CD14-positive monocyte (primary cell): ENCODE measurements around the gene KRT35. TPM values are rescaled to one million over a fixed set of nuclear protein-coding genes. Genes with fewer than 3 reads are reported as not detected.

ENCODE experiments used
- DNase-seq, 3 donors: peaks; one replicate each; pipeline ENCODE4 v3.0.0-alpha.2; 2011 to 2022
- H2AFZ ChIP-seq: 2 replicates; pipeline ENCODE4 v1.6.0; 2012; ENCODE audit warnings: mild to moderate bottlenecking, low read depth, low read length, inconsistent platforms; ENCODE audit not compliant: insufficient read depth, poor library complexity, severe bottlenecking
- H3K27ac ChIP-seq, 2 donors: 1 replicate in 1 of 2; 2 replicates in 1 of 2; pipeline ENCODE4 v1.5.1; 2012 to 2013; ENCODE audit warnings: low read length in 2 of 2, control low read depth in 1 of 2, inconsistent platforms in 1 of 2, low read depth in 1 of 2, mild to moderate bottlenecking in 1 of 2
- H3K27me3 ChIP-seq, 2 donors: one replicate each; pipeline versions ENCODE4 v1.6.0 to v1.6.1; 2011 to 2013; ENCODE audit warnings: low read length in 2 of 2; ENCODE audit not compliant: control insufficient read depth in 2 of 2, insufficient read depth in 2 of 2
- H3K36me3 ChIP-seq, 2 donors: replicated peaks in 1 of 2; 1 replicate in 1 of 2; 2 replicates in 1 of 2; pipeline versions ENCODE4 v1.5.1 to v1.6.1; 2012 to 2013; ENCODE audit warnings: low read length in 2 of 2, control low read depth in 1 of 2, inconsistent platforms in 1 of 2, mild to moderate bottlenecking in 1 of 2; ENCODE audit not compliant: insufficient read depth in 2 of 2, control insufficient read depth in 1 of 2
- H3K4me1 ChIP-seq, 2 donors: 1 replicate in 1 of 2; 2 replicates in 1 of 2; pipeline versions ENCODE4 v1.5.1 to v1.6.1; 2012 to 2013; ENCODE audit warnings: low read length in 2 of 2, control low read depth in 1 of 2, inconsistent platforms in 1 of 2, mild to moderate bottlenecking in 1 of 2, moderate library complexity in 1 of 2; ENCODE audit not compliant: insufficient read depth in 2 of 2, control insufficient read depth in 1 of 2
- H3K4me2 ChIP-seq: replicated peaks from 2 replicates; pipeline ENCODE3; 2012; ENCODE audit warnings: low read length, moderate library complexity, mild to moderate bottlenecking; ENCODE audit not compliant: poor library complexity, severe bottlenecking; ENCODE audit errors: extremely low read depth
- H3K4me3 ChIP-seq, 3 experiments: fragments of 200-600 bp in 1 of 3; sonication (generic) in 1 of 3; replicated peaks in 1 of 3; 1 replicate in 2 of 3; 2 replicates in 1 of 3; pipeline ENCODE4 v1.5.1; 2011 to 2013; ENCODE audit warnings: low read length in 3 of 3, mild to moderate bottlenecking in 3 of 3, control low read depth in 2 of 3, low read depth in 2 of 3, inconsistent platforms in 1 of 3, moderate library complexity in 1 of 3
- H3K79me2 ChIP-seq: 2 replicates; pipeline ENCODE4 v1.6.0; 2012; ENCODE audit warnings: mild to moderate bottlenecking, control low read depth, inconsistent platforms, low read length, moderate library complexity; ENCODE audit not compliant: insufficient read depth
- H3K9ac ChIP-seq: 2 replicates; pipeline ENCODE4 v1.6.0; 2017; ENCODE audit warnings: low read length, mild to moderate bottlenecking; ENCODE audit not compliant: insufficient read depth, poor library complexity, severe bottlenecking
- H3K9me3 ChIP-seq, 2 donors: replicated peaks in 1 of 2; 1 replicate in 1 of 2; 2 replicates in 1 of 2; pipeline versions ENCODE4 v1.5.1 to v1.6.1; 2012 to 2013; ENCODE audit warnings: low read length in 2 of 2, control low read depth in 1 of 2; ENCODE audit not compliant: control insufficient read depth in 1 of 2, insufficient read depth in 1 of 2
- H4K20me1 ChIP-seq: 2 replicates; pipeline ENCODE4 v1.6.0; 2012; ENCODE audit warnings: mild to moderate bottlenecking, low read length, control low read depth, moderate library complexity; ENCODE audit not compliant: insufficient read depth
- H3K27ac Mint-ChIP-seq, 7 donors: one replicate each; pipeline ENCODE4 v1.8.0; 2020; ENCODE audit warnings: mild to moderate bottlenecking in 7 of 7, mixed read lengths in 7 of 7, moderate library complexity in 6 of 7, inconsistent platforms in 2 of 7
- H3K27me3 Mint-ChIP-seq, 3 donors: one replicate each; pipeline ENCODE4 v1.8.0; 2021 to 2022; ENCODE audit warnings: low read depth in 3 of 3, mild to moderate bottlenecking in 3 of 3, mixed read lengths in 3 of 3, moderate library complexity in 3 of 3, inconsistent platforms in 1 of 3
- H3K36me3 Mint-ChIP-seq, 2 donors: one replicate each; pipeline ENCODE4 v1.8.0; 2020; ENCODE audit warnings: mixed read lengths in 2 of 2, inconsistent platforms in 1 of 2, mild to moderate bottlenecking in 1 of 2
- H3K4me1 Mint-ChIP-seq: one replicate; pipeline ENCODE4 v1.8.0; 2020; ENCODE audit warnings: mild to moderate bottlenecking, mixed read lengths
- H3K4me3 Mint-ChIP-seq, 2 donors: one replicate each; pipeline ENCODE4 v1.8.0; 2020; ENCODE audit warnings: mild to moderate bottlenecking in 2 of 2, mixed read lengths in 2 of 2, moderate library complexity in 1 of 2
- H3K9me3 Mint-ChIP-seq, 7 donors: one replicate each; pipeline ENCODE4 v1.8.0; 2020 to 2022; ENCODE audit warnings: mixed read lengths in 7 of 7, mild to moderate bottlenecking in 6 of 7, moderate library complexity in 6 of 7, inconsistent platforms in 2 of 7
- WGBS: methylation state at CpG from one replicate; pipeline ENCODE4 v1.1.5; 2013; ENCODE audit warnings: missing lambda C conversion rate; ENCODE audit not compliant: insufficient coverage; 5-methylcytosine and 5-hydroxymethylcytosine counted together
- intact Hi-C, 2 donors: fragments of 100-400 bp; cut with micrococcal nuclease; formaldehyde crosslinking; loops; one replicate each; pipeline versions ENCODE4 v1.15.0 to v1.15.1; 2023
- polyA minus RNA-seq: library from RNA; depleted of rRNA, polyadenylated mRNA; stranded (reverse); fragments of >200 nt; gene quantifications from 2 replicates; pipeline ENCODE4 v1.2.3, GENCODE V29; 2012
- polyA plus RNA-seq, 3 donors: library from polyadenylated mRNA; depleted of rRNA in 1 of 3; unstranded in 2 of 3; stranded (reverse) in 1 of 3; fragments of 300-500 nt in 2 of 3; fragments of >200 nt in 1 of 3; fragmentation: Illumina TruSeq in 2 of 3; gene quantifications; 1 replicate in 2 of 3; 2 replicates in 1 of 3; pipeline ENCODE4 v1.2.3, GENCODE V29; 2012 to 2021
- total RNA-seq, 12 experiments: library from RNA in 1 of 12; stranded (reverse) in 1 of 12; fragments of 120-200 nt in 1 of 12; gene quantifications; one replicate each; pipeline ENCODE4 v1.2.4 and lab custom pipeline; 2013 to 2026; ENCODE audit warnings: mixed read lengths in 6 of 12, inconsistent platforms in 1 of 12
- TF ChIP-seq, protein P1 (sequence below): fragments of 200-600 bp; IDR thresholded peaks from one replicate; pipeline ENCODE4 v1.8.0; 2022; ENCODE audit warnings: antibody characterized with exemption, mild to moderate bottlenecking

Gene KRT35
- not detected for total RNA-seq (2013)
- polyA plus RNA-seq (not detected), polyA minus RNA-seq (not detected in 2 replicates), total RNA-seq (lab: John Stamatoyannopoulos, UW) (0 to 0.35 (median 0.03) reads per million in 11 experiments)

DNA sequence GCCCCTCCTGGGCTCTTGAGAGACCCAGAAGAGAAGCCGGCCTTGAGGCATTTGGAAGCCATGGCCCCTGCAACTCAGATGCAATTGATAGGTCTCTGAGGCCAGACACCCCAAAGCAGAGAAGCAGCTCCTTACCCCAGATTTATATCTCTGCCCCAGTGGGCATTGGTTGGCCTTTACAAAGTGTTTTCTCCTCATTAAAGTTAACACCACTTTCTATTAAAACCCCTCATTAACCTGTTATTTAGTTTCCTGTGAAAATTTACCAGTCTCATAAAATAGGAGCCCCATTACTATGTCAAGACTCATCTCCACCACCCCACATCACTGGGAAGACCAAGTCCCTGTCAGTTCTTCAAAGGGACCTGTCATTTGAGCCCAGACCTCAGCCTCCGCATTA is at the start of gene KRT35:
Gene KRT35 (minus strand): TSS at position 116 of the 400 bp plus-strand sequence. CDS start 54 bp downstream, at position 62.
- Histone ChIP-seq H3K79me2 (no peaks in the 10 kb centered on the region), H3K4me3 (no peak within 1 kb of the TSS), H3K36me3 (no peaks in the 10 kb centered on the region), H4K20me1 (no peaks in the 10 kb centered on the region), H3K9ac (no peak within 1 kb of the TSS), H3K9me3 (no peaks in the 10 kb centered on the region), H3K4me1 (peaks cover 9 to 10% of the 10 kb centered on the region in 2 donors), H3K27ac (no peak within 1 kb of the TSS), H3K4me2 (no peak within 1 kb of the TSS), H2AFZ (no peak within 1 kb of the TSS), H3K27me3 (no peaks in the 10 kb centered on the region)
- H3K4me1 Mint-ChIP-seq = peaks cover 10% of the 10 kb centered on the region
- WGBS = 100% methylated on average over 1 of the region's 2 CpGs
- H3K4me3 Mint-ChIP-seq = no peak within 1 kb of the TSS
- H3K27ac Mint-ChIP-seq = peak within 1 kb of the TSS in 3 of 7 donors; percentile 23 to 89 (median 32)
- no peaks in the 10 kb centered on the region for H3K9me3 Mint-ChIP-seq
- no peak for DNase-seq
- no peaks in the 10 kb centered on the region for H3K36me3 Mint-ChIP-seq
- TF ChIP-seq, protein P1, sequence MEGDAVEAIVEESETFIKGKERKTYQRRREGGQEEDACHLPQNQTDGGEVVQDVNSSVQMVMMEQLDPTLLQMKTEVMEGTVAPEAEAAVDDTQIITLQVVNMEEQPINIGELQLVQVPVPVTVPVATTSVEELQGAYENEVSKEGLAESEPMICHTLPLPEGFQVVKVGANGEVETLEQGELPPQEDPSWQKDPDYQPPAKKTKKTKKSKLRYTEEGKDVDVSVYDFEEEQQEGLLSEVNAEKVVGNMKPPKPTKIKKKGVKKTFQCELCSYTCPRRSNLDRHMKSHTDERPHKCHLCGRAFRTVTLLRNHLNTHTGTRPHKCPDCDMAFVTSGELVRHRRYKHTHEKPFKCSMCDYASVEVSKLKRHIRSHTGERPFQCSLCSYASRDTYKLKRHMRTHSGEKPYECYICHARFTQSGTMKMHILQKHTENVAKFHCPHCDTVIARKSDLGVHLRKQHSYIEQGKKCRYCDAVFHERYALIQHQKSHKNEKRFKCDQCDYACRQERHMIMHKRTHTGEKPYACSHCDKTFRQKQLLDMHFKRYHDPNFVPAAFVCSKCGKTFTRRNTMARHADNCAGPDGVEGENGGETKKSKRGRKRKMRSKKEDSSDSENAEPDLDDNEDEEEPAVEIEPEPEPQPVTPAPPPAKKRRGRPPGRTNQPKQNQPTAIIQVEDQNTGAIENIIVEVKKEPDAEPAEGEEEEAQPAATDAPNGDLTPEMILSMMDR = no peak
- H3K27me3 Mint-ChIP-seq = peaks cover 5 to 6% (median 6%) of the 10 kb centered on the region in 3 donors
- intact Hi-C loops = no loop called here

DNA sequence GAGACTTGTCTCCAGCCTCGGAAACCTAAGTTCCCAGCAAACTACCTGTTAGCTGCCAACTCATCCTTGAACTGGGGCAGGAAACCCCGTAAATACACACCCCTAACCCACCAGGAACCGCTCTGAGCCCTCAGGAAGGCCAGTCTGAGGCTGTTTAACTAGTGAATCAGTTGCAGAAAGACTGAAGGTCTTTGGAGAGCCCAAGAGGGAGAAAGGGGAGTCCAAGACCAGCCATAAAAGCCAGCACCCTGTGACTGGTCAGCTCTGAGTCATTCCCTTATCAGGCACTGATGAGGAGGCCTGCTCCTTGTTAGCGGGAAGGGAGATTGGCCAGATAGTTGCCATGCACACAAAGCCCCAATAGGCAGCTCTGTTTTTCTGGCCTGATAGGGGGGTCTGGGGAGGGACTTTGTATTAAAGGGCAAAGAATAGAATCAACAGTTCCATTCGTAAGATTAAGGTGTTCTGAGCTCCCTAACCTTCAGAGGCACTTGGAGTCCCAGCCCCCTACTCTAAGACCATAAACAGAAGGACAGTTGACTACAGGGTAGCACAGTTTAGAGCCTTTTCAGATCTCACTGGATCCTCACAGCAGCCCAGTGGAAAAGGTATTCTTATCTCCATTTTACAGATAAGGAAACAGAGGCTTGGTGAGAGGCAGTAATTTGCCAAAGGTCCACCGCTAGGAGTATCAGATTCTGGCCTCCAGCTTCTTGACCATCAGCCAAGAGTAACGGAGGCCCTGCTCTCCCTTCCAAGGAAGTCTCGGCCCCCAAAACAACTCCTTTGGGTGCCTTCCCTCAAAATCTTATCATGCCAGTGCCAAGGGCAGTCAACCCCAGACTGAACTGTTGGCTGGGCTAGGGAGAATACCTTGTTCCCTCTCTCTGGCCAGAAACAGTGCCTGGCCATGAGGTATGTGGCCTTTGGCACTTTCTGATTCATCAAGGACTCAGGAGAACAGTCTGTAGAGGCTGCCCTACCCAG is 49.4 kb upstream of the KRT35 start:
- DNase-seq = no peak
- Histone ChIP-seq H2AFZ (no peak overlapping the region), H3K4me1 (peaks cover 6 to 10% of the 10 kb centered on the region in 2 donors), H4K20me1 (no peaks in the 10 kb centered on the region), H3K36me3 (no peaks in the 10 kb centered on the region), H3K79me2 (no peaks in the 10 kb centered on the region), H3K9ac (no peak overlapping the region), H3K4me3 (no peak overlapping the region), H3K27ac (no peak overlapping the region), H3K9me3 (peaks cover 0 to 21% of the 10 kb centered on the region in 2 donors), H3K27me3 (peaks cover 39 to 65% of the 10 kb centered on the region in 2 donors), H3K4me2 (no peak overlapping the region)
- H3K36me3 Mint-ChIP-seq = peaks cover 2 to 3% of the 10 kb centered on the region in 2 donors
- intact Hi-C loops = no loop called here
- 100% methylated on average over 2 of the region's 8 CpGs for WGBS
- peaks cover 55 to 82% (median 70%) of the 10 kb centered on the region in 3 donors for H3K27me3 Mint-ChIP-seq
- no peak overlapping the region for H3K27ac Mint-ChIP-seq
- no peak overlapping the region for H3K4me3 Mint-ChIP-seq
- H3K9me3 Mint-ChIP-seq = peaks cover 0 to 16% (median 7%) of the 10 kb centered on the region in 7 donors
- H3K4me1 Mint-ChIP-seq = peaks cover 15% of the 10 kb centered on the region
- TF ChIP-seq, protein P1 = no peak
